Measurements from ENCODE around the gene ACY1. TPM values are rescaled to one million over a fixed set of nuclear protein-coding genes. Genes with fewer than 3 reads are reported as not detected.

ACY1 gene
- total and polyA plus RNA-seq, 2 of the 13 experiments (the other 11 are each of a cell fraction or from before 2014, with no cell fraction given): 113 to 162 TPM

GRCh38 chr3:51982352-51982837 is 940 bp upstream of the ACY1 start (continued):
- TF ChIP-seq ZNF383 (CRISPR knock-in tag; IDR thresholded peaks at IDR 0.05; ENCODE audit: borderline replicate concordance) (no peak), ZBTB1 (CRISPR knock-in tag; IDR thresholded peaks at IDR 0.05; ENCODE audit: borderline replicate concordance) (no peak), JUN (CRISPR knock-in tag; IDR thresholded peaks at IDR 0.05) (no peak), ZNF724P (CRISPR knock-in tag; IDR thresholded peaks at IDR 0.05; ENCODE audit: borderline replicate concordance) (no peak), ZNF232 (CRISPR knock-in tag; IDR thresholded peaks at IDR 0.05; ENCODE audit: borderline replicate concordance) (0 out of 2 replicates have a peak, but pooled peaks have one; percentile 24), FOXM1 (CRISPR knock-in tag; IDR thresholded peaks at IDR 0.05) (no peak), RARA (CRISPR knock-in tag; IDR thresholded peaks at IDR 0.05) (peak; percentile 71; the same call in 1 of the 2 replicates), ZNF570 (CRISPR knock-in tag; IDR thresholded peaks at IDR 0.05; ENCODE audit: borderline replicate concordance) (no peak), RAD21 (CRISPR knock-in tag; IDR thresholded peaks at IDR 0.05) (peak; percentile 82), MEF2D (CRISPR knock-in tag; IDR thresholded peaks at IDR 0.05) (peak; percentile 88), TCF7L2 (IDR thresholded peaks at IDR 0.05; ENCODE audit: low read depth, low read length) (no peak), ARNT (IDR thresholded peaks at IDR 0.05) (no peak), ZNF616 (CRISPR knock-in tag; IDR thresholded peaks at IDR 0.05; ENCODE audit: low read depth) (no peak), SP4 (CRISPR knock-in tag; IDR thresholded peaks at IDR 0.05) (peak; percentile 53; the same call in 1 of the 2 replicates), SMAD3 (CRISPR knock-in tag; IDR thresholded peaks at IDR 0.05) (peak; percentile 76), MXI1 (IDR thresholded peaks at IDR 0.05; ENCODE audit: borderline replicate concordance, low read depth, low read length) (peak; percentile 78; the same call in 1 of the 3 replicates), ZNF251 (CRISPR knock-in tag; IDR thresholded peaks at IDR 0.05) (no peak), NR2F1 (CRISPR knock-in tag; IDR thresholded peaks at IDR 0.05) (peak; percentile 24 to 73; a peak in 1 of 4 replicates), ZNF496 (CRISPR knock-in tag; IDR thresholded peaks at IDR 0.05; ENCODE audit: insufficient replicate concordance) (no peak), ZNF460 (CRISPR knock-in tag; IDR thresholded peaks at IDR 0.05; ENCODE audit: borderline replicate concordance) (no peak), THRA (CRISPR knock-in tag; IDR thresholded peaks at IDR 0.05; ENCODE audit: borderline replicate concordance) (peak; percentile 65; the same call in 1 of the 2 replicates), SRSF9 (IDR thresholded peaks at IDR 0.05; ENCODE audit: borderline replicate concordance, insufficient read depth, low read depth, low read length, poor library complexity, severe bottlenecking) (no peak), SETDB1 (CRISPR knock-in tag; IDR thresholded peaks at IDR 0.05; ENCODE audit: borderline replicate concordance) (no peak), NFE2L2 (IDR thresholded peaks at IDR 0.05; ENCODE audit: low read length) (no peak), NCOR1 (IDR thresholded peaks at IDR 0.05; ENCODE audit: borderline replicate concordance, low read length) (peak; percentile 38; the same call in 1 of the 2 replicates), SIX4 (CRISPR knock-in tag; IDR thresholded peaks at IDR 0.05) (no peak), ZFP36L2 (CRISPR knock-in tag; IDR thresholded peaks at IDR 0.05) (no peak), STAG1 (CRISPR knock-in tag; IDR thresholded peaks at IDR 0.05) (peak; percentile 57), MTF1 (CRISPR knock-in tag; IDR thresholded peaks at IDR 0.05) (no peak), MLX (CRISPR knock-in tag; IDR thresholded peaks at IDR 0.05) (peak; percentile 72; the same call in 1 of the 2 replicates)

Measured in HepG2 (cell line).